Activated CD8-positive, alpha-beta T cell treated with anti-CD3 and anti-CD28 coated beads for 36 hours (primary cell): Measurements from ENCODE around the gene SHMT2. TPM values are rescaled to one million over a fixed set of nuclear protein-coding genes. Genes with fewer than 3 reads are reported as not detected.

Experiments used
- ATAC-seq: fragments of 200-7000 bp; cut with Tn5 transposase; one replicate; pipeline ENCODE4 v1.10.0; 2021; ENCODE audit warnings: mild to moderate bottlenecking, moderate library complexity
- CTCF ChIA-PET: fragments of 350-600 bp; sonication (Branson Sonifier 250); formaldehyde crosslinking; loops from one replicate; lab custom pipeline; 2021; ENCODE audit warnings: antibody characterized with exemption; lab: Charles Lee
- POLR2A ChIA-PET: fragments of 350-600 bp; sonication (Branson Sonifier 250); formaldehyde crosslinking; loops from one replicate; lab custom pipeline; 2021; ENCODE audit warnings: antibody characterized with exemption; lab: Charles Lee
- DNase-seq: peaks from one replicate; pipeline ENCODE4 v3.0.0-alpha.2; 2020
- H3K27ac Mint-ChIP-seq: one replicate; pipeline ENCODE4 v1.8.0; 2021; ENCODE audit warnings: mild to moderate bottlenecking, mixed read lengths
- H3K27me3 Mint-ChIP-seq: one replicate; pipeline ENCODE4 v1.8.0; 2021; ENCODE audit warnings: mixed read lengths
- H3K36me3 Mint-ChIP-seq: one replicate; pipeline ENCODE4 v1.8.0; 2021; ENCODE audit warnings: low read depth, mixed read lengths
- H3K4me1 Mint-ChIP-seq: one replicate; pipeline ENCODE4 v1.8.0; 2021; ENCODE audit warnings: low read depth, mixed read lengths
- H3K4me3 Mint-ChIP-seq: one replicate; pipeline ENCODE4 v1.8.0; 2021; ENCODE audit warnings: mild to moderate bottlenecking, moderate library complexity, mixed read lengths
- H3K9me3 Mint-ChIP-seq: one replicate; pipeline ENCODE4 v1.8.0; 2021; ENCODE audit warnings: mixed read lengths
- CTCF ChIP-seq: fragments of 200-600 bp; IDR thresholded peaks from one replicate; pipeline ENCODE4 v1.8.0; 2022; ENCODE audit warnings: antibody characterized with exemption, mild to moderate bottlenecking
- intact Hi-C: fragments of 100-400 bp; cut with micrococcal nuclease; formaldehyde crosslinking; loops from one replicate; pipeline ENCODE4 v1.10.0; 2022
- total RNA-seq, 2 experiments: library from RNA; stranded (reverse); gene quantifications; one replicate each; pipeline ENCODE4 v1.2.3, GENCODE V29; 2021

SHMT2 gene
- total RNA-seq, 2 experiments from 2014 or later = 480 to 529 TPM

GRCh38 chr12:57182918-57183575 lies 46.5 kb upstream of the SHMT2 start:
- Mint-ChIP-seq H3K36me3 (no peaks in the 10 kb centered on the region), H3K9me3 (no peaks in the 10 kb centered on the region), H3K4me1 (no peaks in the 10 kb centered on the region), H3K27me3 (no peaks in the 10 kb centered on the region), H3K4me3 (no peak overlapping the region), H3K27ac (no peak overlapping the region)
- peak; percentile 90 for DNase-seq
- TF ChIP-seq CTCF = peak; percentile 72
- intact Hi-C loops = loop anchor here (5.0 kb wide), 1 partner anchor 61 kb away; no protein-coding TSS in a partner anchor
- peak; percentile 100 for ATAC-seq
- ChIA-PET POLR2A (interaction anchor here (1.0 to 1.3 kb wide), 2 partner anchors 41 to 59 kb away, joined by 3 read pairs; no protein-coding TSS in a partner anchor), CTCF (interaction anchor here (0.5 to 12.3 kb wide), 27 partner anchors 10 to 423 kb away, joined by 3 to 143 read pairs (median 4); partner anchors contain the start of genes LRP1 and SHMT2)

- intact Hi-C loops = loop anchor here (5.0 kb wide), 1 partner anchor 62 kb away; no protein-coding TSS in a partner anchor
- no peak for DNase-seq
- no peak overlapping the region for H3K4me3 Mint-ChIP-seq
- no peaks in the 10 kb centered on the region for H3K27me3 Mint-ChIP-seq
- H3K36me3 Mint-ChIP-seq = no peaks in the 10 kb centered on the region
- no peaks in the 10 kb centered on the region for H3K4me1 Mint-ChIP-seq
- no peak overlapping the region for H3K27ac Mint-ChIP-seq
- CTCF ChIA-PET = interaction anchor here (1.0 to 12.3 kb wide), 15 partner anchors 9 to 424 kb away, joined by 3 to 143 read pairs (median 4); partner anchors contain the start of gene LRP1
- no peak for ATAC-seq
- TF ChIP-seq CTCF = no peak
- POLR2A ChIA-PET = interaction anchor here (0.9 to 1.3 kb wide), 3 partner anchors 56 to 72 kb away, joined by 3 read pairs; partner anchors contain the start of gene LRP1
- no peaks in the 10 kb centered on the region for H3K9me3 Mint-ChIP-seq
Observed at GRCh38 chr12:57183939-57184725, 45.4 kb upstream of the SHMT2 start.

DNA sequence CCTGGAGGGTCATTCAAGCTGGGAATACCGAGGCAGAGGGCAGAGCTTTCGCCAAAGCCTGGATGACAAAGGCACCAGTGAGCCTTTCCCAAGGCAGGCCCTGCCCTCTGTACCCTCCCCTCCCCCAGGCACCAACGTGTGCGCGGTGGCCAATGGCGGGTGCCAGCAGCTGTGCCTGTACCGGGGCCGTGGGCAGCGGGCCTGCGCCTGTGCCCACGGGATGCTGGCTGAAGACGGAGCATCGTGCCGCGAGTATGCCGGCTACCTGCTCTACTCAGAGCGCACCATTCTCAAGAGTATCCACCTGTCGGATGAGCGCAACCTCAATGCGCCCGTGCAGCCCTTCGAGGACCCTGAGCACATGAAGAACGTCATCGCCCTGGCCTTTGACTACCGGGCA lies 44.1 kb upstream of the SHMT2 start:
- Mint-ChIP-seq H3K27me3 (no peaks in the 10 kb centered on the region), H3K27ac (no peak overlapping the region), H3K4me1 (no peaks in the 10 kb centered on the region), H3K9me3 (no peaks in the 10 kb centered on the region), H3K36me3 (no peaks in the 10 kb centered on the region), H3K4me3 (no peak overlapping the region)
- DNase-seq (no peak), ATAC-seq (no peak)
- TF ChIP-seq CTCF = no peak
- POLR2A ChIA-PET = no interaction called here
- CTCF ChIA-PET = interaction anchor here (1.0 to 12.3 kb wide), 8 partner anchors 13 to 198 kb away, joined by 3 to 143 read pairs (median 4); partner anchors contain the start of gene LRP1
- intact Hi-C loops = no loop called here

- ChIA-PET CTCF (interaction anchor here (0.8 to 12.3 kb wide), 10 partner anchors 10 to 198 kb away, joined by 3 to 116 read pairs (median 4); partner anchors contain the start of gene LRP1), POLR2A (interaction anchor here (0.9 kb wide), 2 partner anchors 10 to 96 kb away, joined by 3 to 4 read pairs; no protein-coding TSS in a partner anchor)
- Mint-ChIP-seq H3K36me3 (no peaks in the 10 kb centered on the region), H3K4me3 (no peak overlapping the region), H3K27ac (no peak overlapping the region), H3K4me1 (no peaks in the 10 kb centered on the region), H3K9me3 (no peaks in the 10 kb centered on the region), H3K27me3 (no peaks in the 10 kb centered on the region)
- TF ChIP-seq CTCF = no peak
- no peak for ATAC-seq
- intact Hi-C loops = no loop called here
- DNase-seq = no peak
Observed at GRCh38 chr12:57185906-57186508, 43.5 kb upstream of the SHMT2 start.
